Natural killer cell (primary cell): ENCODE measurements around the gene MRI1. TPM values are rescaled to one million over a fixed set of nuclear protein-coding genes. Genes with fewer than 3 reads are reported as not detected.

Experiments
- ATAC-seq, 3 donors: fragments of 150-1000 bp in 2 of 3; fragments of 200-7000 bp in 1 of 3; cut with Tn5 transposase; 1 replicate in 1 of 3; 2 replicates in 2 of 3; pipeline ENCODE4 v1.10.0; 2021; ENCODE audit warnings: mild to moderate bottlenecking in 2 of 3, moderate library complexity in 2 of 3
- DNase-seq, 2 donors: peaks; one replicate each; pipeline versions ENCODE4 v3.0.0 to v3.0.0-alpha.2; 2013 to 2021; ENCODE audit warnings: mixed read lengths in 1 of 2
- H3K27ac ChIP-seq: one replicate; pipeline ENCODE4 v1.5.1; 2013; ENCODE audit warnings: mild to moderate bottlenecking, low read length
- H3K27me3 ChIP-seq: one replicate; pipeline ENCODE4 v1.6.1; 2013; ENCODE audit warnings: low read length; ENCODE audit not compliant: control insufficient read depth, insufficient read depth
- H3K36me3 ChIP-seq: one replicate; pipeline ENCODE4 v1.6.1; 2013; ENCODE audit warnings: low read length; ENCODE audit not compliant: control insufficient read depth, insufficient read depth
- H3K4me1 ChIP-seq: one replicate; pipeline ENCODE4 v1.6.1; 2013; ENCODE audit warnings: low read length; ENCODE audit not compliant: control insufficient read depth, insufficient read depth
- H3K4me3 ChIP-seq: one replicate; pipeline ENCODE4 v1.5.1; 2013; ENCODE audit warnings: low read length
- H3K9me3 ChIP-seq: one replicate; pipeline ENCODE4 v1.6.1; 2013; ENCODE audit warnings: low read length; ENCODE audit not compliant: control insufficient read depth, insufficient read depth
- H3K27ac Mint-ChIP-seq, 2 donors: one replicate each; pipeline ENCODE4 v1.8.0; 2022; ENCODE audit warnings: mild to moderate bottlenecking in 2 of 2, mixed read lengths in 2 of 2, moderate library complexity in 1 of 2
- H3K27me3 Mint-ChIP-seq, 2 donors: one replicate each; pipeline ENCODE4 v1.8.0; 2022; ENCODE audit warnings: low read depth in 2 of 2, mixed read lengths in 2 of 2
- H3K36me3 Mint-ChIP-seq: one replicate; pipeline ENCODE4 v1.8.0; 2022; ENCODE audit warnings: mixed read lengths
- H3K4me1 Mint-ChIP-seq, 2 donors: one replicate each; pipeline ENCODE4 v1.8.0; 2022; ENCODE audit warnings: mixed read lengths in 2 of 2
- H3K4me3 Mint-ChIP-seq: one replicate; pipeline ENCODE4 v1.8.0; 2022; ENCODE audit warnings: mild to moderate bottlenecking, moderate library complexity, mixed read lengths
- H3K9me3 Mint-ChIP-seq, 2 donors: one replicate each; pipeline ENCODE4 v1.8.0; 2022; ENCODE audit warnings: mixed read lengths in 2 of 2
- WGBS: methylation state at CpG from one replicate; pipeline ENCODE4 v1.1.7; 2013; ENCODE audit warnings: missing lambda C conversion rate; ENCODE audit not compliant: insufficient coverage; 5-methylcytosine and 5-hydroxymethylcytosine counted together
- intact Hi-C: fragments of 100-400 bp; cut with micrococcal nuclease; formaldehyde crosslinking; loops from one replicate; pipeline ENCODE4 v1.14.2; 2022
- total RNA-seq, 4 donors: library from RNA; stranded (reverse); fragments of 120-200 nt in 1 of 4; gene quantifications; one replicate each; pipeline versions ENCODE4 v1.2.3 to v1.2.4, GENCODE V29; 2013 to 2022
- TF ChIP-seq, protein P1 (sequence below): fragments of 200-600 bp; IDR thresholded peaks from one replicate; pipeline ENCODE4 v1.8.0; 2022; ENCODE audit warnings: antibody characterized with exemption

MRI1 gene
- total RNA-seq, 3 donors from 2014 or later (not counting 1 experiment from before 2014, with no cell fraction given), result 25.7 to 35.4 (median 26.7) TPM

DNA sequence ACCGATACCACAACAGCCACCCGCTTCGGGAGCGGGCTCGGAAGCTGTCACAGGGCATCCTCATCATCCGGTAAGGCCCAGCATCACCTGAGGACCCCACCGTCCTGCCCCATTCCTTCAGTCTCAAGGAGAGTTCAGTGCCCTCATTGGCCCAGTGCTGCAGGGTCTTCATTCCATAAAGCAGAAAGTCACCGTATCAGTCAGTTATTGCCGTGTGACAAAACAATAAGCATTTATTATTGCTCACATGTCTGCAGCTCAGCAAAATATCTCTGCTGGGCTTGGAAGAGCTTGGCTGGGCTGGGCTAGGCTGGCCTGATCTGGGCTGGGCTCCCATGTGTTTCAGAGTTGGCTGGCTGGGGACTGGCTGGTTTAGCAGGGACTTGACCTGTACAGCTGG lies 8.1 kb upstream of the MRI1 start:
- 99% methylated on average over 9 of the region's 9 CpGs for WGBS
- H3K36me3 Mint-ChIP-seq, result peaks cover 17% of the 10 kb centered on the region
- TF ChIP-seq, protein P1, sequence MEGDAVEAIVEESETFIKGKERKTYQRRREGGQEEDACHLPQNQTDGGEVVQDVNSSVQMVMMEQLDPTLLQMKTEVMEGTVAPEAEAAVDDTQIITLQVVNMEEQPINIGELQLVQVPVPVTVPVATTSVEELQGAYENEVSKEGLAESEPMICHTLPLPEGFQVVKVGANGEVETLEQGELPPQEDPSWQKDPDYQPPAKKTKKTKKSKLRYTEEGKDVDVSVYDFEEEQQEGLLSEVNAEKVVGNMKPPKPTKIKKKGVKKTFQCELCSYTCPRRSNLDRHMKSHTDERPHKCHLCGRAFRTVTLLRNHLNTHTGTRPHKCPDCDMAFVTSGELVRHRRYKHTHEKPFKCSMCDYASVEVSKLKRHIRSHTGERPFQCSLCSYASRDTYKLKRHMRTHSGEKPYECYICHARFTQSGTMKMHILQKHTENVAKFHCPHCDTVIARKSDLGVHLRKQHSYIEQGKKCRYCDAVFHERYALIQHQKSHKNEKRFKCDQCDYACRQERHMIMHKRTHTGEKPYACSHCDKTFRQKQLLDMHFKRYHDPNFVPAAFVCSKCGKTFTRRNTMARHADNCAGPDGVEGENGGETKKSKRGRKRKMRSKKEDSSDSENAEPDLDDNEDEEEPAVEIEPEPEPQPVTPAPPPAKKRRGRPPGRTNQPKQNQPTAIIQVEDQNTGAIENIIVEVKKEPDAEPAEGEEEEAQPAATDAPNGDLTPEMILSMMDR, result no peak
- ATAC-seq, result no peak
- intact Hi-C loops, result no loop called here
- no peak for DNase-seq
- no peaks in the 10 kb centered on the region for H3K4me1 ChIP-seq
- no peak overlapping the region for H3K4me3 ChIP-seq
- no peaks in the 10 kb centered on the region for H3K27me3 Mint-ChIP-seq
- no peak overlapping the region for H3K27ac ChIP-seq
- H3K9me3 ChIP-seq, result no peaks in the 10 kb centered on the region
- H3K36me3 ChIP-seq, result peaks cover 59% of the 10 kb centered on the region
- no peak overlapping the region for H3K4me3 Mint-ChIP-seq
- no peaks in the 10 kb centered on the region for H3K27me3 ChIP-seq
- peaks cover 0 to 8% of the 10 kb centered on the region in 2 donors for H3K4me1 Mint-ChIP-seq
- H3K9me3 Mint-ChIP-seq, result no peaks in the 10 kb centered on the region
- H3K27ac Mint-ChIP-seq, result no peak overlapping the region

DNA sequence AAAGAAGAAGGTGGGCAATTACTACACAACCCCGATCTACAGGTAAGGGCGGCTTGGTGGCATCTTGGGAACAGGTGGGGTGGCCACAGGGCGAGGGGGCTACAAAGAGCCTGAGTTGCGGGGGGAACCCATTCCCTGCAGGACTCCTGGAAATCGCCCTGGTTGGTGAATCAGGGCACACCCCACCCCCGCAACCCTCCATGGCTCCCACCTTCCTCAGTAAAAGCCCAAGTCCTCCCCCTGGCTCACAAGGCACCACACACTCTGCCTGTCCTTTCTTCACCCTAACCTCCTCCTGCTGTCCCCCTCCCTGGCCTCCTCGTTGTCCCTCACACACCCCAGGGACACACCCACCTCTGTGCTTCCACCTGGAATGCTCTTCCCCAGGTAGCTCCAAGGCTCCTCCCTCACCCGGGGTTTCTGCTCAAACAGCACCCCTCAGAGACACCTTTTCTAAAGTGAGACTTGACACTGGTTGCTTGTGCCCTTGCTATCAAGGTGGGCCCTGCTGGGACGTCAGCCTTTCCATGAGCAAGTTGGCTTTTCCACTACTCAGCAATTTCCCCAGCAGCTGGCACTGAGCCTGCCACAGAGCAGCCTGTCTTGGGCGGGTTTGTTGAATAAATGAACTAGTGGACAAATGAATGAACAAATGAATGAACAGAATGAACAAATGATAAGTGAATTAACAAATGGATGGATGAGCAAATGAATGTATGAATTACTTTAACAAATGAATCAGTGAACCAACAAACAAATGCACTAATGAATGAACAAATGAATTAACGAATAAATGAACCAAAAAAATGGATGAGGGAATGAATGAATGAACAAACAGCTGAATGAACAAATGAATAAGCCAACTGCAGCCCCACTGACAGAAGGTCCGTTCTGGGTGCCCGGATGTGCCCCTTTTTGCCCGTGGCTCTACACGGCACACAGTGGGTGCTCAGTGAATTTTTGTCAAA lies 6.2 kb upstream of the MRI1 start:
- no peak for ATAC-seq
- Mint-ChIP-seq H3K4me3 (no peak overlapping the region), H3K9me3 (no peaks in the 10 kb centered on the region), H3K4me1 (peaks cover 0 to 5% of the 10 kb centered on the region in 2 donors), H3K27ac (no peak overlapping the region), H3K36me3 (peaks cover 17% of the 10 kb centered on the region), H3K27me3 (no peaks in the 10 kb centered on the region)
- DNase-seq, result no peak
- Histone ChIP-seq H3K9me3 (no peaks in the 10 kb centered on the region), H3K27me3 (no peaks in the 10 kb centered on the region), H3K4me1 (no peaks in the 10 kb centered on the region), H3K36me3 (peaks cover 60% of the 10 kb centered on the region), H3K27ac (no peak overlapping the region), H3K4me3 (no peak overlapping the region)
- TF ChIP-seq, protein P1, result no peak
- intact Hi-C loops, result no loop called here
- 93% methylated on average over 15 of the region's 15 CpGs for WGBS

- no peak for ATAC-seq
- Histone ChIP-seq H3K4me3 (no peak overlapping the region), H3K27me3 (no peaks in the 10 kb centered on the region), H3K4me1 (peaks cover 2% of the 10 kb centered on the region), H3K36me3 (peaks cover 60% of the 10 kb centered on the region), H3K27ac (no peak overlapping the region), H3K9me3 (no peaks in the 10 kb centered on the region)
- TF ChIP-seq, protein P1, result no peak
- WGBS, result 97% methylated on average over 24 of the region's 24 CpGs
- Mint-ChIP-seq H3K4me1 (peaks cover 0 to 5% of the 10 kb centered on the region in 2 donors), H3K27me3 (no peaks in the 10 kb centered on the region), H3K36me3 (peaks cover 17% of the 10 kb centered on the region), H3K4me3 (no peak overlapping the region), H3K9me3 (no peaks in the 10 kb centered on the region), H3K27ac (no peak overlapping the region)
- no peak for DNase-seq
- intact Hi-C loops, result no loop called here
Measured at GRCh38 chr19:13758795-13759194, 5.5 kb upstream of the MRI1 start.
